HepG2 (cell line): ENCODE measurements around the gene EFNA2. TPM values are rescaled to one million over a fixed set of nuclear protein-coding genes. Genes with fewer than 3 reads are reported as not detected.
A peak's percentile ranks its signal among the peaks of the same experiment; 100 is the strongest.

Source experiments
- ATAC-seq: fragments of 200-7000 bp; cut with Tn5 transposase; 3 replicates; pipeline ENCODE4 v1.9.1; 2020; ENCODE audit warnings: mild to moderate bottlenecking, moderate library complexity
- BruUV-seq: library from RNA; stranded (reverse); fragments of 400-500 nt; replicated peaks from 2 replicates; lab custom pipeline; 2021; lab: Mats Ljungman, UMichigan
- CTCF ChIA-PET: fragments of 300-600 bp; formaldehyde crosslinking; extraction: SDS; loops from one replicate; lab custom pipeline; 2021; ENCODE audit warnings: low total read pairs, inconsistent platforms, low intra/inter-chr PET ratio; lab: Yijun Ruan, JAX
- POLR2A ChIA-PET: fragments of 350-600 bp; sonication (Branson Sonifier 250); formaldehyde crosslinking; loops from one replicate; lab custom pipeline; 2020; ENCODE audit warnings: antibody characterized with exemption, inconsistent platforms; lab: Yijun Ruan, JAX
- DNase-seq: peaks from one replicate; pipeline ENCODE4 v3.0.0-alpha.2; 2015; ENCODE audit warnings: low spot score
- FAIRE-seq: peaks from 3 replicates; lab custom pipeline; 2011; peaks lifted over from hg19 to GRCh38; lab: Jason Lieb, UNC
- H2AFZ ChIP-seq: one replicate; pipeline ENCODE4 v1.6.1; 2011; ENCODE audit warnings: low read length, inconsistent platforms
- H3K27ac ChIP-seq: fragments of 300-600 bp; 3 replicates; pipeline ENCODE4 v1.8.0; 2011; ENCODE audit warnings: mixed run types, mild to moderate bottlenecking, mixed read lengths, low read length, inconsistent platforms; ENCODE audit not compliant: insufficient read depth; ENCODE audit errors: extremely low read length
- H3K27me3 ChIP-seq, 2 experiments: fragments of 200-600 bp in 1 of 2; 2 replicates in 1 of 2; 3 replicates in 1 of 2; pipeline versions ENCODE4 v1.6.0 to v1.8.0; 2011; ENCODE audit warnings: low read length in 2 of 2, mild to moderate bottlenecking in 2 of 2, moderate library complexity in 2 of 2, inconsistent platforms in 1 of 2; ENCODE audit not compliant: insufficient read depth in 2 of 2, control insufficient read depth in 1 of 2
- H3K36me3 ChIP-seq, 2 experiments: fragments of 200-600 bp in 1 of 2; replicated peaks in 1 of 2; 2 replicates in 1 of 2; 3 replicates in 1 of 2; pipeline versions ENCODE4 v1.5.1 to v1.8.0; 2011; ENCODE audit warnings: low read length in 2 of 2, inconsistent platforms in 1 of 2; ENCODE audit not compliant: insufficient read depth in 2 of 2, control insufficient read depth in 1 of 2
- H3K4me1 ChIP-seq: 2 replicates; pipeline ENCODE4 v1.5.1; 2012; ENCODE audit warnings: low read length, inconsistent platforms; ENCODE audit not compliant: insufficient read depth
- H3K4me2 ChIP-seq: 2 replicates; pipeline ENCODE4 v1.6.0; 2011; ENCODE audit warnings: low read depth, low read length, inconsistent platforms
- H3K4me3 ChIP-seq, 3 experiments: fragments of 200-600 bp in 1 of 3; sonication (generic), shearing (Covaris generic) in 1 of 3; replicated peaks in 1 of 3; 2 replicates each; pipeline ENCODE4 v1.5.1; 2011 to 2016; ENCODE audit warnings: low read length in 3 of 3, inconsistent platforms in 2 of 3, low read depth in 2 of 3, mild to moderate bottlenecking in 2 of 3, control low read depth in 1 of 3, mixed read lengths in 1 of 3; ENCODE audit not compliant: insufficient read depth in 1 of 3
- H3K79me2 ChIP-seq: one replicate; pipeline ENCODE4 v1.6.1; 2011; ENCODE audit warnings: low read length, inconsistent platforms; ENCODE audit not compliant: insufficient read depth
- H3K9ac ChIP-seq: 2 replicates; pipeline ENCODE4 v1.6.0; 2011; ENCODE audit warnings: mild to moderate bottlenecking, low read depth, low read length, inconsistent platforms; ENCODE audit not compliant: insufficient read depth
- H3K9me3 ChIP-seq: 2 replicates; pipeline ENCODE4 v1.5.1; 2012; ENCODE audit warnings: mild to moderate bottlenecking, low read length
- H4K20me1 ChIP-seq: 2 replicates; pipeline ENCODE4 v1.6.0; 2011; ENCODE audit warnings: inconsistent platforms, mild to moderate bottlenecking, low read length, moderate library complexity; ENCODE audit not compliant: insufficient read depth
- FOSL2 ChIP-seq: sonication (generic); formaldehyde crosslinking; IDR thresholded peaks from 2 replicates; pipeline ENCODE4 v1.4.0; 2020; ENCODE audit warnings: missing genetic modification reagents
- HMG20A ChIP-seq: IDR thresholded peaks from 2 replicates; pipeline ENCODE4 v1.6.1; 2016; ENCODE audit warnings: borderline replicate concordance
- HMGA1 ChIP-seq: sonication (generic); formaldehyde crosslinking; conservative IDR thresholded peaks from 2 replicates; pipeline ENCODE4 v1.4.0; 2020; ENCODE audit warnings: missing genetic modification reagents
- IRF2 ChIP-seq: IDR thresholded peaks from 2 replicates; pipeline ENCODE4 v1.6.1; 2018; ENCODE audit warnings: missing genetic modification reagents, missing compliant biosample characterization
- KDM1A ChIP-seq: IDR thresholded peaks from 2 replicates; pipeline ENCODE4 v1.6.1; 2016; ENCODE audit warnings: missing compliant biosample characterization
- PAXIP1 ChIP-seq: sonication (generic); formaldehyde crosslinking; conservative IDR thresholded peaks from 2 replicates; pipeline ENCODE4 v1.4.0; 2020; ENCODE audit warnings: mild to moderate bottlenecking, missing genetic modification reagents, moderate library complexity
- RAD21 ChIP-seq: fragments of 450-650 bp; formaldehyde crosslinking; IDR thresholded peaks from 2 replicates; pipeline ENCODE4 v1.5.0; 2020; ENCODE audit warnings: mild to moderate bottlenecking
- RBM39 ChIP-seq: fragments of 200-400 bp; formaldehyde crosslinking; IDR thresholded peaks from one replicate; pipeline ENCODE4 v1.6.1; 2018; ENCODE audit warnings: antibody characterized with exemption, mild to moderate bottlenecking, low read depth, low read length; ENCODE audit not compliant: poor library complexity, severe bottlenecking
- ZNF407 ChIP-seq: sonication (generic); formaldehyde crosslinking; IDR thresholded peaks from one replicate; pipeline ENCODE4 v1.5.1; 2020; ENCODE audit warnings: mild to moderate bottlenecking, missing genetic modification reagents; ENCODE audit errors: not compliant biosample characterization
- ZNF75D ChIP-seq: sonication (generic); formaldehyde crosslinking; IDR thresholded peaks from 2 replicates; pipeline ENCODE4 v1.8.1; 2023; ENCODE audit warnings: missing genetic modification reagents, mild to moderate bottlenecking, borderline replicate concordance
- WGBS: methylation state at CpG from one replicate; pipeline ENCODE4 v1.1.6; 2017; ENCODE audit warnings: low lambda C conversion rate; 5-methylcytosine and 5-hydroxymethylcytosine counted together
- in situ Hi-C: cut with HindIII; loops from 2 replicates; pipeline ENCODE4 v1.10.0; 2017; ENCODE audit warnings: low pct_unique_long_range_greater_than_20kb; ENCODE audit not compliant: extremely low pct_ligation_motif_present
- intact Hi-C: fragments of 100-400 bp; cut with micrococcal nuclease; formaldehyde crosslinking; loops from one replicate; pipeline ENCODE4 v1.10.0; 2022; ENCODE audit not compliant: unreplicated experiment
- polyA plus RNA-seq, 8 experiments: library from polyadenylated mRNA; depleted of rRNA in 3 of 8; stranded (reverse) in 7 of 8; unstranded in 1 of 8; fragments of >200 nt; fragmentation: Illumina TruSeq in 4 of 8; extraction: Trizol in 4 of 8; gene quantifications; 2 replicates each; pipeline versions ENCODE4 v1.2.1 to v1.2.3, GENCODE V29; 2011 to 2016; ENCODE audit warnings: low read depth in 4 of 8, missing spikeins in 1 of 8, mixed read lengths in 1 of 8; ENCODE audit not compliant: insufficient read depth in 1 of 8
- total RNA-seq, 5 experiments: library from RNA; depleted of rRNA; stranded (reverse); fragments of >200 nt; fragmentation: Illumina TruSeq; extraction: Trizol; gene quantifications; 2 replicates each; pipeline ENCODE4 v1.2.3, GENCODE V29; 2016; ENCODE audit warnings: low read depth in 1 of 5
- TF ChIP-seq, protein P1 (sequence below): sonication (generic); formaldehyde crosslinking; IDR thresholded peaks from 2 replicates; pipeline ENCODE4 v1.4.0; 2020; ENCODE audit warnings: missing genetic modification reagents

Gene EFNA2
- total and polyA plus RNA-seq, 2 of the 13 experiments (the other 11 are each of a cell fraction or from before 2014, with no cell fraction given), result 6.0 to 9.9 TPM

DNA sequence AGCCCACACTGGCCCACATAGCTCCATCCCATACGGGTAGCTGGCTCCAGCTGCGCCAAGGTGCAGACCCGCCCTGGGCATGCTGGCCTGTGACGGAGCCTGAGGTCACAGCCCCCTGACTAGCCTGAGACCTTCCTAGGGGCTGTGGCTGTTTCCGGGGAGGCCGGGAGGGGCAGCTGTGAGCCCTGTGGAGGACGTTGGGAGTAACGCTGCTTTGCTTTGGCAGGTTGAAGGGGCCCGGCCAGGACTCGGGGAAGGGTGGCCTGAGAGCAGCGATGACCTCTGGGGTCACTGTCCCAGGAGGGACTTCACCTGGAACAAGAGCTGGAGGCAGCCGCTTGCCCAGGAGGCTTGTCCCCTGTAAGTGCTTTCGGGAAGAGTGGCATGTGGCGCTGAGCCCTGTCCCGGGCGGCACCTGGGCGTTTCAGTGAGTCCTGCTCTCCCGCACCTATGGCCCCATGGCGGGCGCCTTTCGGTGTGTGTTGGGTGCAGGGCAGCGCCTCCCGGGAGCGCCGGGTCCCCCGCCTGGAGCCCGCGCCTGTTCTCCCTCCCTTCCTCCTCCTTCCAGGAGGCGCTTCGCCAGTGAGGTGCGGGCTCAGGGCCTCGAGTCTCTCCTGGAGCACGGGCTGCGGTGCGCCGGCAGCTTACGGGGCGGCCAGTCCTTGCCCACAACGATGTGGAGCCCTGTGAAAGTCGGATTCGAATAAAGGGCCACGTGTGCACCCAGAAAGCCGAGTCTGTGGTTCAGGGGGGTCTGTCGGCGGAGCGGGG is 11.4 kb upstream of the EFNA2 start:
- no peak for FAIRE-seq
- CTCF ChIA-PET, result no interaction called here
- in situ Hi-C loops, result no loop called here
- Histone ChIP-seq H3K4me2 (peak overlapping the region; percentile 86; the same call in 1 of the 2 replicates), H3K4me1 (peaks cover 68% of the 10 kb centered on the region), H3K27ac (peak overlapping the region; percentile 100), H3K9ac (peak overlapping the region; percentile 95), H3K4me3 (peak overlapping the region in 2 of 3 experiments; percentile 51 to 85; a peak in 3 of 6 replicates), H3K9me3 (no peaks in the 10 kb centered on the region), H3K27me3 (no peaks in the 10 kb centered on the region), H2AFZ (no peak overlapping the region), H3K79me2 (peaks cover 37% of the 10 kb centered on the region), H4K20me1 (peaks cover 36% of the 10 kb centered on the region), H3K36me3 (peaks cover 21 to 54% of the 10 kb centered on the region in 2 experiments)
- BruUV-seq, result no TSS peak
- POLR2A ChIA-PET, result interaction anchor here (0.6 to 4.2 kb wide), 11 partner anchors 8 to 176 kb away, joined by 3 to 41 read pairs (median 4); partner anchors contain the start of gene ATP5F1D
- no peak for DNase-seq
- intact Hi-C loops, result no loop called here
- WGBS, result 92% methylated on average over 36 of the region's 46 CpGs
- ATAC-seq, result no peak
- TF ChIP-seq KDM1A (no peak), ZNF407 (no peak), HMG20A (CRISPR knock-in tag) (no peak), RBM39 (peak; percentile 70), FOSL2 (no peak), PAXIP1 (no peak), IRF2 (no peak), ZNF75D (CRISPR knock-in tag) (0 out of 2 replicates have a peak, but pooled peaks have one; percentile 71), RAD21 (CRISPR knock-in tag) (0 out of 2 replicates have a peak, but pooled peaks have one; percentile 3), HMGA1 (no peak)
- TF ChIP-seq, protein P1, sequence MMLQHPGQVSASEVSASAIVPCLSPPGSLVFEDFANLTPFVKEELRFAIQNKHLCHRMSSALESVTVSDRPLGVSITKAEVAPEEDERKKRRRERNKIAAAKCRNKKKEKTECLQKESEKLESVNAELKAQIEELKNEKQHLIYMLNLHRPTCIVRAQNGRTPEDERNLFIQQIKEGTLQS, result no peak
